Gastroesophageal sphincter (tissue), 3 donors: ENCODE measurements around the gene OTOP1.

ENCODE experiments used
- POLR2A ChIP-seq, 2 donors: fragments of 450-650 bp; IDR thresholded peaks; one replicate each; pipeline ENCODE4 v1.6.1; 2017; ENCODE audit warnings: antibody characterized with exemption in 2 of 2, mild to moderate bottlenecking in 2 of 2, moderate library complexity in 1 of 2
- POLR2AphosphoS5 ChIP-seq: sonication (generic); formaldehyde crosslinking; IDR thresholded peaks from one replicate; pipeline ENCODE4 v1.6.1; 2017; ENCODE audit warnings: antibody characterized with exemption
- TF ChIP-seq, protein P1 (sequence below), 4 experiments: fragments of 200-600 bp in 2 of 4; fragments of 450-650 bp in 2 of 4; sonication (generic) in 1 of 4; IDR thresholded peaks; one replicate each; pipeline ENCODE4 v1.5.1; 2017 to 2019; ENCODE audit warnings: antibody characterized with exemption in 4 of 4, mild to moderate bottlenecking in 2 of 4, moderate library complexity in 2 of 4

DNA sequence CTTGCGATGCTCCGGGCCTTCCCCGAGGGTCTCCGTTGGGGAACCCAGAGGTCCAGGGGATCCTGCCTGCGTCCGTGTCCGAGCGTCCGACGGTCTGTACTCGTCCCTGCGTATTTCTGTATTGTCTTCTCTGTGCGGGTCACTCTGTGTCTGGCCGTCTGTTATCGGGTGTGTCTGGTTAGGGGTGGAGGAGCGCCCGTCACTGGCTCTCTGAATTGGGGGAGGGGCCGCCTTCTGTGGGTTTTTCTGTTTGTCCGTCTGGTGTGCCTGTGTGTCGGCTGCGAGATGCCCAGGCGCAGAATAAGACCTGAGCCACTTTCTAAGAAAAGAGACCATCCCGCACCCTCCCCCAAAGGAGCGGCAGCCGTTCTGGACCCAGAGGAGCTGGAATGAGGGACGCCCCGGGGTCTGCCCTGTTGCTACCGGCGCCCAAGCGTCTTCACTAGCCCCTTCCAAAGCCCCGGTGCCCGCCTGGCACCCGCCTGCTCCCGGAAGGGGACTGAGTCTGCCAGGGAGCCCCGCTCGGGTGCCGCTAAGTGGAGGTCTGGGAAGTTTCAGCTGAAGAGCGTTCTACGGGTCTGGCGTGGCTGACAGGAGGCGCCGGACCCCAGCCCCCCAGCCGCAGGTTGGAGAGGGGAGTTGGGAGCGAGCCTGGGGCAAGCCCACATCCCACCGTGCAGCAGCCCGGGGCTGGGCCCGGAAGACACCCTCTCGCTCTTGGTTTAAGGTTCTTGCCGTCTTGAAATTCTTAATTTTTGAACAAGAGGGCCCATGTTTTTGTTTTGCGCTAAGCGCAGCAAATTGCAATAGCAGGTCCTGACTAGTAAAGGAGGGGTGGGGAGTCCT lies 1.0 kb upstream of the OTOP1 start:
- TF ChIP-seq, protein P1, sequence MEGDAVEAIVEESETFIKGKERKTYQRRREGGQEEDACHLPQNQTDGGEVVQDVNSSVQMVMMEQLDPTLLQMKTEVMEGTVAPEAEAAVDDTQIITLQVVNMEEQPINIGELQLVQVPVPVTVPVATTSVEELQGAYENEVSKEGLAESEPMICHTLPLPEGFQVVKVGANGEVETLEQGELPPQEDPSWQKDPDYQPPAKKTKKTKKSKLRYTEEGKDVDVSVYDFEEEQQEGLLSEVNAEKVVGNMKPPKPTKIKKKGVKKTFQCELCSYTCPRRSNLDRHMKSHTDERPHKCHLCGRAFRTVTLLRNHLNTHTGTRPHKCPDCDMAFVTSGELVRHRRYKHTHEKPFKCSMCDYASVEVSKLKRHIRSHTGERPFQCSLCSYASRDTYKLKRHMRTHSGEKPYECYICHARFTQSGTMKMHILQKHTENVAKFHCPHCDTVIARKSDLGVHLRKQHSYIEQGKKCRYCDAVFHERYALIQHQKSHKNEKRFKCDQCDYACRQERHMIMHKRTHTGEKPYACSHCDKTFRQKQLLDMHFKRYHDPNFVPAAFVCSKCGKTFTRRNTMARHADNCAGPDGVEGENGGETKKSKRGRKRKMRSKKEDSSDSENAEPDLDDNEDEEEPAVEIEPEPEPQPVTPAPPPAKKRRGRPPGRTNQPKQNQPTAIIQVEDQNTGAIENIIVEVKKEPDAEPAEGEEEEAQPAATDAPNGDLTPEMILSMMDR (IDR thresholded peaks at IDR 0.05) = no peak
- TF ChIP-seq POLR2A (IDR thresholded peaks at IDR 0.05) (no peak), POLR2AphosphoS5 (no peak)
